Smooth muscle cell (in vitro differentiated cells): Measurements from ENCODE around the gene MARK4. TPM values are rescaled to one million over a fixed set of nuclear protein-coding genes. Genes with fewer than 3 reads are reported as not detected.

Experiments used
- DNase-seq: peaks from one replicate; lab custom pipeline; 2025; ENCODE audit not compliant: unreplicated experiment; lab: John Stamatoyannopoulos, UW
- H2AFZ ChIP-seq: fragments of 200-600 bp; sonication (generic); 2 replicates; pipeline ENCODE4 v1.6.0; 2016; ENCODE audit warnings: antibody characterized with exemption, low read depth, mild to moderate bottlenecking
- H3F3A ChIP-seq: fragments of 200-600 bp; sonication (generic); 2 replicates; pipeline ENCODE4 v1.6.0; 2017; ENCODE audit warnings: antibody characterized with exemption, low read depth
- H3K27ac ChIP-seq: fragments of 200-600 bp; sonication (generic); 2 replicates; pipeline ENCODE4 v1.5.1; 2016; ENCODE audit warnings: low read depth, mild to moderate bottlenecking
- H3K27me3 ChIP-seq: fragments of 200-600 bp; sonication (generic); 2 replicates; pipeline ENCODE4 v1.6.1; 2016; ENCODE audit warnings: low read depth, mild to moderate bottlenecking
- H3K36me3 ChIP-seq: fragments of 200-600 bp; sonication (generic); 2 replicates; pipeline ENCODE4 v1.5.1; 2016; ENCODE audit warnings: low read depth
- H3K4me1 ChIP-seq: fragments of 200-600 bp; sonication (generic); 2 replicates; pipeline ENCODE4 v1.5.1; 2016; ENCODE audit warnings: low read depth
- H3K4me2 ChIP-seq: fragments of 200-600 bp; sonication (generic); 2 replicates; pipeline ENCODE4 v1.6.0; 2016; ENCODE audit warnings: mild to moderate bottlenecking
- H3K4me3 ChIP-seq: fragments of 200-600 bp; sonication (generic); 2 replicates; pipeline ENCODE4 v1.5.1; 2016; ENCODE audit warnings: mild to moderate bottlenecking
- H3K79me2 ChIP-seq: fragments of 200-600 bp; sonication (generic); 2 replicates; pipeline ENCODE4 v1.6.0; 2016; ENCODE audit warnings: low read depth, mild to moderate bottlenecking
- H3K9ac ChIP-seq: fragments of 200-600 bp; sonication (generic); 2 replicates; pipeline ENCODE4 v1.6.0; 2016; ENCODE audit warnings: low read depth
- H3K9me3 ChIP-seq: fragments of 200-600 bp; sonication (generic); replicated peaks from 2 replicates; pipeline ENCODE4 v1.5.1; 2016; ENCODE audit warnings: low read depth
- H4K20me1 ChIP-seq: fragments of 200-600 bp; sonication (generic); 2 replicates; pipeline ENCODE4 v1.6.0; 2016; ENCODE audit warnings: low read depth
- WGBS: methylation state at CpG from one replicate; pipeline ENCODE4 v1.1.7; 2016; ENCODE audit warnings: low lambda C conversion rate; 5-methylcytosine and 5-hydroxymethylcytosine counted together
- polyA plus RNA-seq: library from polyadenylated mRNA; unstranded; fragments of >200 nt; fragmentation: Nextera tagmentation; extraction: Ambion mirVana; gene quantifications from 2 replicates; pipeline ENCODE4 v1.2.1, GENCODE V29; 2016
- total RNA-seq: library from RNA; depleted of rRNA; stranded (reverse); fragments of >200 nt; gene quantifications from 2 replicates; pipeline ENCODE4 v1.2.3, GENCODE V29; 2014
- TF ChIP-seq, protein P1 (sequence below): fragments of 200-600 bp; sonication (generic); IDR thresholded peaks from 2 replicates; pipeline ENCODE4 v1.5.1; 2017; ENCODE audit warnings: borderline replicate concordance, mild to moderate bottlenecking, antibody characterized with exemption; ENCODE audit not compliant: insufficient read depth, poor library complexity, severe bottlenecking

The MARK4 gene
- total and polyA plus RNA-seq, 2 experiments from 2014 or later = 15.6 to 23.0 TPM

- DNase-seq = no peak
- Histone ChIP-seq H3K9me3 (no peaks in the 10 kb centered on the region), H3K4me1 (no peaks in the 10 kb centered on the region), H3K36me3 (no peaks in the 10 kb centered on the region), H3K4me2 (no peak overlapping the region), H2AFZ (no peak overlapping the region), H3K4me3 (no peak overlapping the region), H3K79me2 (no peaks in the 10 kb centered on the region), H4K20me1 (no peaks in the 10 kb centered on the region), H3K27ac (no peak overlapping the region), H3K9ac (no peak overlapping the region), H3K27me3 (no peaks in the 10 kb centered on the region), H3F3A (no peaks in the 10 kb centered on the region)
- WGBS = 95% methylated on average over 20 of the region's 20 CpGs
- TF ChIP-seq, protein P1, sequence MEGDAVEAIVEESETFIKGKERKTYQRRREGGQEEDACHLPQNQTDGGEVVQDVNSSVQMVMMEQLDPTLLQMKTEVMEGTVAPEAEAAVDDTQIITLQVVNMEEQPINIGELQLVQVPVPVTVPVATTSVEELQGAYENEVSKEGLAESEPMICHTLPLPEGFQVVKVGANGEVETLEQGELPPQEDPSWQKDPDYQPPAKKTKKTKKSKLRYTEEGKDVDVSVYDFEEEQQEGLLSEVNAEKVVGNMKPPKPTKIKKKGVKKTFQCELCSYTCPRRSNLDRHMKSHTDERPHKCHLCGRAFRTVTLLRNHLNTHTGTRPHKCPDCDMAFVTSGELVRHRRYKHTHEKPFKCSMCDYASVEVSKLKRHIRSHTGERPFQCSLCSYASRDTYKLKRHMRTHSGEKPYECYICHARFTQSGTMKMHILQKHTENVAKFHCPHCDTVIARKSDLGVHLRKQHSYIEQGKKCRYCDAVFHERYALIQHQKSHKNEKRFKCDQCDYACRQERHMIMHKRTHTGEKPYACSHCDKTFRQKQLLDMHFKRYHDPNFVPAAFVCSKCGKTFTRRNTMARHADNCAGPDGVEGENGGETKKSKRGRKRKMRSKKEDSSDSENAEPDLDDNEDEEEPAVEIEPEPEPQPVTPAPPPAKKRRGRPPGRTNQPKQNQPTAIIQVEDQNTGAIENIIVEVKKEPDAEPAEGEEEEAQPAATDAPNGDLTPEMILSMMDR = no peak
Measured at GRCh38 chr19:45352471-45352870, 101.4 kb downstream of the MARK4 start.

DNA sequence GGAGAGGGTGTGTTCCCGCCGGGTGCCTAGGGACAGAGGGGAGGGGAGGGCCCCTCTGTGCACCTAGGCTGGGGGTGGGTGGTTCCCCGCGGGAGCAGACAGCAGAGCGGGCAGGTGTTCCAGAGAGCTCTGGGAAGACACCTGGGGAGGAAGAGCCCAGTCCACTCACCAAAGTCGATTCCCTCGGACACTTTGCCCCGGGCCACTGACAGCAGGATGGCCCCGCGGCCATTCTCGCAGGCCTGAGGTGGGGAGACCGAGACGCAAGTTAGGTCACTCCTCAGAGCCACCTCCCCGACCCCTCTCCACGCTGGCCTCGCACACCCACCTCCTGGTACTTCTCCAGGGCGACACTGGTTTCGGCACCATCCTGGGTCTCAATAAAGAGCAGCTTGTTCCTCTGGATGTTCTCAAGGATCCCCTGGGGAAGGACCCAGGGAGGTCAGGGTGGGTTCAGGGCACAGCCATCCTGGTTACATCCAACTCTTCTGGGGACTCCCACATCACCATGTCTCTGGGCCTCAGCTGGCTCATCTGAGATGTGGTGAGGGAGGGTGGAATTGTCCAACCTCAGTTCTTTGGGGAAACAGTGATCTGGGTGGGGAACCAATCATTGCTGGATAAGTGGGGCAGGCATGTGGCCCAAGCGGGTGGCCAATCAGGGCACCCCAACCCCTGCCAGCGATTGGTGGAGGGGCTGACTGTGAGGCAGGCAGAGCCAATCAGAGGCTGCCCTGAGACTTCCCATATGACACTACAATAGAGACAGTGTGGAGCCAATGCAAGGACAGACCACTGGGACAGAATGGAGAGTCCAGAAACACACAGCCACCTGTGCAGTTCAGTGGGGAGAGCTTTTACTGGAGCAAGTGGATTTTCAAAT lies 102.1 kb downstream of the MARK4 start:
- 91% methylated on average over 13 of the region's 20 CpGs for WGBS
- Histone ChIP-seq H3K9ac (no peak overlapping the region), H4K20me1 (no peaks in the 10 kb centered on the region), H3K27me3 (no peaks in the 10 kb centered on the region), H2AFZ (no peak overlapping the region), H3F3A (no peaks in the 10 kb centered on the region), H3K27ac (no peak overlapping the region), H3K4me2 (no peak overlapping the region), H3K4me3 (no peak overlapping the region), H3K9me3 (no peaks in the 10 kb centered on the region), H3K36me3 (no peaks in the 10 kb centered on the region), H3K79me2 (no peaks in the 10 kb centered on the region), H3K4me1 (no peaks in the 10 kb centered on the region)
- no peak for DNase-seq
- TF ChIP-seq, protein P1 = no peak

DNA sequence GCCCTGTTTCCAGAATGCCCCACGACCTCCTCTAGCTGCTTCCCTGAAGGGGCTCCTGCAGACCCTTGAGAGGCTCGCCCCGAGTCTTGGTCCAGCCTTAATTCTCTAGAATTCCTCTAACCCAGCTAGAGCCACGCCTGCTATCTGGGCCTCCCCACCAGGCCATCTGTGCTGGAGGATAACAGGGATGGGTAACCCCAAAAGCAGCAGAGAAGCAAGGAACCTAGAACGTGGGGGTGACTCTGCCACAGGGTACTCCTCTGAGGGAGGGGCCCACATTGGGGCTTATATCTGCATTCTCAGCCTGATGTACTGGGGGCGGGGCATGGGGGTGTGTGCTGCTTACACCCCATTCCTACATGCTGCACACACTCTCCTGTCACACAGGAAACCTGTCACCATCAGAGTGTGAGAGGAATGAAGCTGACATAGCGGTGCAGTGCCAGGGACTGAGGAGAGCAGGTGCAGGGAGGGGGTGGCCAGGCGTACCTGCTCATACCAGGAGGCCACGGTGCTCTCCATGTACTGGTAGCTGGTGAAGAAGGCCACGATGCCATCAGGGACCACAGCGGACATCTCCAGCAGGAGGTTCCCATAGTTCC lies 103.3 kb downstream of the MARK4 start:
- H2AFZ ChIP-seq = no peak overlapping the region
- no peaks in the 10 kb centered on the region for H3K27me3 ChIP-seq
- H3K4me1 ChIP-seq = no peaks in the 10 kb centered on the region
- H3K9me3 ChIP-seq = no peaks in the 10 kb centered on the region
- no peaks in the 10 kb centered on the region for H3F3A ChIP-seq
- H3K9ac ChIP-seq = no peak overlapping the region
- H3K36me3 ChIP-seq = no peaks in the 10 kb centered on the region
- H4K20me1 ChIP-seq = no peaks in the 10 kb centered on the region
- H3K79me2 ChIP-seq = no peaks in the 10 kb centered on the region
- no peak overlapping the region for H3K4me3 ChIP-seq
- TF ChIP-seq, protein P1 = no peak
- no peak for DNase-seq
- no peak overlapping the region for H3K27ac ChIP-seq
- WGBS = 95% methylated on average over 11 of the region's 11 CpGs
- H3K4me2 ChIP-seq = no peak overlapping the region

Other genes with a start within 250 kb of the MARK4 start
- gene RELB, start 249.8 kb upstream of the MARK4 start, total RNA-seq = 10.4 and 11.2 TPM in 2 replicates
- 27.1 and 31.3 TPM in 2 replicates for gene RELB, start 249.8 kb upstream of the MARK4 start, polyA plus RNA-seq
- 34.6 and 54.0 TPM in 2 replicates for gene CLASRP, start 212.2 kb upstream of the MARK4 start, total RNA-seq
- 24.3 and 34.3 TPM in 2 replicates for gene CLASRP, start 212.2 kb upstream of the MARK4 start, polyA plus RNA-seq
- gene ZNF296, start 174.8 kb upstream of the MARK4 start, total RNA-seq = 1.1 TPM in 1 of 2 replicates, not detected in the other
- 0.21 and 1.7 TPM in 2 replicates for gene ZNF296, start 174.8 kb upstream of the MARK4 start, polyA plus RNA-seq
- 29.4 and 50.6 TPM in 2 replicates for gene GEMIN7, start 172.0 kb upstream of the MARK4 start, total RNA-seq
- gene GEMIN7, start 172.0 kb upstream of the MARK4 start, polyA plus RNA-seq = 66.5 and 67.0 TPM in 2 replicates
- gene PPP1R37, start 158.1 kb upstream of the MARK4 start, total RNA-seq = 11.7 and 19.2 TPM in 2 replicates
- gene PPP1R37, start 158.1 kb upstream of the MARK4 start, polyA plus RNA-seq = 8.2 and 8.7 TPM in 2 replicates
- 1.1 and 1.6 TPM in 2 replicates for gene NKPD1, start 90.3 kb upstream of the MARK4 start, total RNA-seq
- 0.13 and 1.1 TPM in 2 replicates for gene NKPD1, start 90.3 kb upstream of the MARK4 start, polyA plus RNA-seq
- 6.0 and 10.2 TPM in 2 replicates for gene TRAPPC6A, start 73.0 kb upstream of the MARK4 start, total RNA-seq
- gene TRAPPC6A, start 73.0 kb upstream of the MARK4 start, polyA plus RNA-seq = 31.0 and 32.2 TPM in 2 replicates
- 3.5 and 5.5 TPM in 2 replicates for gene BLOC1S3, start 72.5 kb upstream of the MARK4 start, total RNA-seq
- 7.7 and 14.5 TPM in 2 replicates for gene BLOC1S3, start 72.5 kb upstream of the MARK4 start, polyA plus RNA-seq
- gene EXOC3L2, start 5.9 kb upstream of the MARK4 start, total RNA-seq = 0.76 and 1.8 TPM in 2 replicates
- gene EXOC3L2, start 5.9 kb upstream of the MARK4 start, polyA plus RNA-seq = 6.0 and 7.5 TPM in 2 replicates
- gene CKM, start 71.6 kb downstream of the MARK4 start, total RNA-seq = not detected in 2 replicates
- 0.31 TPM in 1 of 2 replicates, not detected in the other for gene CKM, start 71.6 kb downstream of the MARK4 start, polyA plus RNA-seq
- 2.6 and 6.3 TPM in 2 replicates for gene KLC3, start 89.5 kb downstream of the MARK4 start, total RNA-seq
- gene KLC3, start 89.5 kb downstream of the MARK4 start, polyA plus RNA-seq = 4.8 and 11.2 TPM in 2 replicates
- 12.8 and 13.4 TPM in 2 replicates for gene ERCC2, start 119.3 kb downstream of the MARK4 start, total RNA-seq
- gene ERCC2, start 119.3 kb downstream of the MARK4 start, polyA plus RNA-seq = 5.7 and 14.6 TPM in 2 replicates
- gene PPP1R13L, start 153.8 kb downstream of the MARK4 start, total RNA-seq = 26.3 and 66.4 TPM in 2 replicates
- 28.1 and 77.1 TPM in 2 replicates for gene PPP1R13L, start 153.8 kb downstream of the MARK4 start, polyA plus RNA-seq
- gene POLR1G, start 155.4 kb downstream of the MARK4 start, total RNA-seq = 1.4 and 1.6 TPM in 2 replicates
- gene POLR1G, start 155.4 kb downstream of the MARK4 start, polyA plus RNA-seq = 2.7 and 3.9 TPM in 2 replicates
- gene ERCC1, start 172.6 kb downstream of the MARK4 start, total RNA-seq = 60.8 and 72.6 TPM in 2 replicates
- gene ERCC1, start 172.6 kb downstream of the MARK4 start, polyA plus RNA-seq = 81.5 and 90.4 TPM in 2 replicates
- 171 and 186 TPM in 2 replicates for gene FOSB, start 216.7 kb downstream of the MARK4 start, total RNA-seq
- 178 and 299 TPM in 2 replicates for gene FOSB, start 216.7 kb downstream of the MARK4 start, polyA plus RNA-seq
- gene RTN2, start 245.8 kb downstream of the MARK4 start, total RNA-seq = 6.3 and 20.5 TPM in 2 replicates
- 24.4 and 28.0 TPM in 2 replicates for gene RTN2, start 245.8 kb downstream of the MARK4 start, polyA plus RNA-seq
- 0.58 TPM in 1 of 2 replicates, not detected in the other for gene PPM1N, start 247.2 kb downstream of the MARK4 start, total RNA-seq
- 0.16 and 1.3 TPM in 2 replicates for gene PPM1N, start 247.2 kb downstream of the MARK4 start, polyA plus RNA-seq